ENCODE measurements around the gene LSMEM2. TPM values are rescaled to one million over a fixed set of nuclear protein-coding genes. Genes with fewer than 3 reads are reported as not detected.
A peak's percentile ranks its signal among the peaks of the same experiment; 100 is the strongest.

Gene LSMEM2
- total and polyA plus RNA-seq, 8 donors = 0.15 to 0.61 (median 0.41) TPM; not detected in 1

DNA sequence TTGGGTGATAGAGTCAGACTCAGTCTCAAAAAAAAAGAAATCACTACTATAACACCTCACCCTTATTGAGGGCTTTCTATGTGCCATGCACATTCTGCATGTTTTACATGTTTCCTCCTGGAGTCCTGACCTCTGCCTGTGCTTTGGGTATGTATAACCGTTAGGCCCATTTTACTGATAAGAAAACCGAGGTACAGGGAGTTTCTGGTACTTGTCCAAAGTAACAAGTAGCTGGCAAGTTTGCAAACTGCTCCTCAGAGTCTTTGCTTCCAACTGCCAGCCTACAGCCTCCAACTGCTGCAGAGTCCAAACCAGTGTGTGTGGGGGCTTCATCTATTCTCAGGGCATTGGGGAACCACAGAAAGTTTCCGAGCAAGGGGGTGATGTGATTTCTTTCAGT lies 46.6 kb upstream of the LSMEM2 start:
- no peaks in the 10 kb centered on the region for H3K27me3 ChIP-seq
- DNase-seq (no peak), ATAC-seq (no peak)
- H3K27ac ChIP-seq = no peak overlapping the region
- intact Hi-C loops (cut with DNase I) = no loop called here
- H3K36me3 ChIP-seq = no peaks in the 10 kb centered on the region
- TF ChIP-seq, protein P1, sequence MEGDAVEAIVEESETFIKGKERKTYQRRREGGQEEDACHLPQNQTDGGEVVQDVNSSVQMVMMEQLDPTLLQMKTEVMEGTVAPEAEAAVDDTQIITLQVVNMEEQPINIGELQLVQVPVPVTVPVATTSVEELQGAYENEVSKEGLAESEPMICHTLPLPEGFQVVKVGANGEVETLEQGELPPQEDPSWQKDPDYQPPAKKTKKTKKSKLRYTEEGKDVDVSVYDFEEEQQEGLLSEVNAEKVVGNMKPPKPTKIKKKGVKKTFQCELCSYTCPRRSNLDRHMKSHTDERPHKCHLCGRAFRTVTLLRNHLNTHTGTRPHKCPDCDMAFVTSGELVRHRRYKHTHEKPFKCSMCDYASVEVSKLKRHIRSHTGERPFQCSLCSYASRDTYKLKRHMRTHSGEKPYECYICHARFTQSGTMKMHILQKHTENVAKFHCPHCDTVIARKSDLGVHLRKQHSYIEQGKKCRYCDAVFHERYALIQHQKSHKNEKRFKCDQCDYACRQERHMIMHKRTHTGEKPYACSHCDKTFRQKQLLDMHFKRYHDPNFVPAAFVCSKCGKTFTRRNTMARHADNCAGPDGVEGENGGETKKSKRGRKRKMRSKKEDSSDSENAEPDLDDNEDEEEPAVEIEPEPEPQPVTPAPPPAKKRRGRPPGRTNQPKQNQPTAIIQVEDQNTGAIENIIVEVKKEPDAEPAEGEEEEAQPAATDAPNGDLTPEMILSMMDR (IDR thresholded peaks at IDR 0.05) = no peak
- no peaks in the 10 kb centered on the region for H3K9me3 ChIP-seq
- no peak overlapping the region for H3K4me3 ChIP-seq
- H3K4me1 ChIP-seq = peaks cover 9 to 57% of the 10 kb centered on the region in 2 donors

DNA sequence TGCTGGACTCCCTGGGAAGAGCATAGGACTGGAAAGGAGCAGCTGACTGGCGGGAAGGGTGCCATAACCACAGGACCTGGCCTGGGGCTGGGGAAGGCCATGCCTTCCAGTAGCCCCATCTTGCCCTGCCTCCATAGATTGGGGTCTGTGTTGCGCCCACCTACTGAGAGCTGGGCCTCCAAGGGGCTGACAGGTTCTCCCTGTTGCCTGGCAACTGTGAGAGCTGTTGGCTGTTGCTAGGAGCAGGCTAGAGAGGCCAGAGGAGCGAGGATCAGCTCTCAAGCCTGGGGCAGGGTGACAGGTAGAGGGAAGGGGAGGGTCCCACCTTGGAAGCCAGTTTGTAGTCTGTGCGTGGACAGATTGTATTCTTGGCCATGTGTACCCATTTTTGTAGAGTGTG lies 45.7 kb upstream of the LSMEM2 start:
- no peaks in the 10 kb centered on the region for H3K9me3 ChIP-seq
- no peaks in the 10 kb centered on the region for H3K36me3 ChIP-seq
- peaks cover 5 to 50% of the 10 kb centered on the region in 2 donors for H3K4me1 ChIP-seq
- DNase-seq (no peak), ATAC-seq (no peak)
- TF ChIP-seq, protein P1 (IDR thresholded peaks at IDR 0.05) = no peak
- H3K4me3 ChIP-seq = no peak overlapping the region
- H3K27me3 ChIP-seq = no peaks in the 10 kb centered on the region
- intact Hi-C loops (cut with DNase I) = no loop called here
- no peak overlapping the region for H3K27ac ChIP-seq

DNA sequence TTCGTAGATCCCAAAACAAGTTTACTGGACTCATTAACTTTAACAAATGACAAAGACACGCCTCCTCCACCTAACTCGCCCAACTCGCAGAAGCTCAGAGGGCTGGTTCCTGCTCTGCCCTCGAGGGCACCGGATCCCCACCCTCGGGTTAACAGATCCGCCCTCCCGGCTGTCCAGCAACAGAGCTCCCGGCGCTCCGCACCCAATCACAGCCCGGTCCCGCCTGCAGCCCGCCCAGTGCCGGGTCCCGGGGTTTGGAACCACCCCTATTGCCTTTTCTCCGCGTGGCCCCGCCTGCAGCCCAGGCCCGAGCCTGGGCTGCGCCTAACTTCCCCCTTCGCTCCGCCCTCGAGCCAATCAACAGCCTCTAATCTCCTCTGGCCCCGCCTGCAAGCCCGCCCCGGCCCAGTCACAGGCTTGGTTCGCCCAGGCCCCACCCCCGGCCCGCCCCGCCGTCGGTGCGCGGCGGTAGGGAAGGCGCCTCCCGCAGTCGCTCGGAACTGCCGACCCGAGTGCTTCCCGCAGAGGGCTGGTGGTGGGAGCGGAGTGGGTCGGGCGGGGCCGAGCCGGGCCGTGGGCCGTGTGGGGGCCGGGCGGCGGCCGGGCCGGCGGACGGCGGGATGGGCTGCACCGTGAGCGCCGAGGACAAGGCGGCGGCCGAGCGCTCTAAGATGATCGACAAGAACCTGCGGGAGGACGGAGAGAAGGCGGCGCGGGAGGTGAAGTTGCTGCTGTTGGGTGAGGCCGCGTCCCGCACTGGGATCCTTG lies 43.0 kb upstream of the LSMEM2 start, which contains the start of gene GNAI2:
Gene GNAI2 (plus strand): TSS at position 489 of the 768 bp plus-strand sequence. CDS start 132 bp downstream, at position 621.
- peak; percentile 91 for ATAC-seq
- H3K9me3 ChIP-seq = no peaks in the 10 kb centered on the region
- DNase-seq = peak; percentile 97 to 100 (median 99)
- H3K27ac ChIP-seq = peak within 1 kb of the TSS; percentile 92 to 98
- H3K4me1 ChIP-seq = peaks cover 15 to 57% of the 10 kb centered on the region in 2 donors
- peaks cover 0 to 24% of the 10 kb centered on the region in 2 donors for H3K36me3 ChIP-seq
- H3K4me3 ChIP-seq = peak within 1 kb of the TSS; percentile 89 to 94
- H3K27me3 ChIP-seq = no peaks in the 10 kb centered on the region
- intact Hi-C loops (cut with DNase I) = no loop called here
- TF ChIP-seq, protein P1 (IDR thresholded peaks at IDR 0.05) = no peak

DNA sequence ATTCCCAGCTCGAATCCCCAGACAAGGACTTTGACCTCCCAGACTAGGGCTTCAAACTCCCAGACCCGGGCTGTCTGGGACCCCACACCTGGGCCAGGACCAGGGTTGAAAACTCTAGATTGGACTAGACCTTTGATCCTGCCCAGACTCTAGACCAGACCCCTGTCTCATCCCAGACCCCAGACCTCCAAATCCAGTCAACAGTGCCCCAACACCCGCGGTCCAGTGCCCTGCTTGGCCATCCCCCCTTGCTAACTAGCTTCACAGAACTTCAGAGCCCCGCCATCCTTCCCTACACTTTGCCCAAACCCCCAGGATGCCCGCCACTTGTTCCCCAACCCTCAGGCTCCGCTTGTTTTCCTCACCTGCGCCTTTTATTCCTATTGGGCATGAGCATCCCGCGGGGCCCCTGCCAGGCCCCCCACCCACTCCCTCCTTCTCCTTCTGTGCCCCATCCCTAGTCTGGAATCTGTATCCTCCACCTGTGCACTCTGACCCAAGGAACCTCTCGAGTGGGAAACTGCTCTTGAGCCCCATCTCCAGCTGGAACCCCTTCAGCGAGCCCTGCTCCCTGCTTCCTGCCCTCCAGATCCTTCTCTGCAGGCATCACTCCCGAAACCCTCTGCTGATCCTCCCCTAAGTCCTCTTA lies 42.3 kb upstream of the LSMEM2 start:
- DNase-seq = no peak
- intact Hi-C loops (cut with DNase I) = no loop called here
- Histone ChIP-seq H3K27me3 (no peaks in the 10 kb centered on the region), H3K4me1 (peaks cover 22 to 61% of the 10 kb centered on the region in 2 donors), H3K36me3 (peaks cover 0 to 32% of the 10 kb centered on the region in 2 donors), H3K4me3 (peak overlapping the region; percentile 89 to 94), H3K9me3 (no peaks in the 10 kb centered on the region), H3K27ac (peak overlapping the region; percentile 92 to 98)
- TF ChIP-seq, protein P1 (IDR thresholded peaks at IDR 0.05) = no peak
- no peak for ATAC-seq

DNA sequence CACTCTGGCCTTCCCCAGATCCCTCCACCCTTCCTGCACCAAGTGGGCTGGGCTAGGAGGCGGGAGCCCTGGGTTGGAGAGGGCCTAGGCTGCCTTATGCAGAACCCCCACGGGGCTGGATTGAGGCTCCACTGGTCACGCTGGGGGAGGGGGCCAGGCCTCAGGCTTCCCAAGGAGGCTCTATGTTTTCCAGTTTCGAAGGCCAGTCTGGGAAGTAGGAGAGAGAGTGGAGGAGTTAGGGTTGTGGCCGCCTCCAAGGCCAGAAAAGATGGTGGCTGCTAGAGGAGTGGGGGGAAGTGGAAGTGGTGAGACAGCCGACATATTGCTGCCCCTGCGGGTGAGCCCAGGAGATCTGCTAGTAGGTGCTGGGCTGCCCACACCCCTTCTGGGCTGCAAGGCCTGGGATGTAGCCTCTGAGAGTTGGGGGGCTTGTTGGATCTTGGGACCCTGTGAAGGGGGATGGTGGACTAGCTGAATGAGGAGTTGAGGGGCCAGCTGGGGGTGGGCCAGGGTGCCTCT lies 41.7 kb upstream of the LSMEM2 start:
- ATAC-seq (peak; percentile 2), DNase-seq (peak in 1 of 4 donors; percentile 83)
- H3K27me3 ChIP-seq = no peaks in the 10 kb centered on the region
- intact Hi-C loops (cut with DNase I) = no loop called here
- peaks cover 0 to 34% of the 10 kb centered on the region in 2 donors for H3K36me3 ChIP-seq
- H3K9me3 ChIP-seq = no peaks in the 10 kb centered on the region
- H3K27ac ChIP-seq = peak overlapping the region; percentile 92 to 98
- peaks cover 28 to 66% of the 10 kb centered on the region in 2 donors for H3K4me1 ChIP-seq
- H3K4me3 ChIP-seq = peak overlapping the region; percentile 89 to 94
- TF ChIP-seq, protein P1 (IDR thresholded peaks at IDR 0.05) = no peak
